Liver (tissue), 9 donors: ENCODE results near the gene CAPS. TPM values are rescaled to one million over a fixed set of nuclear protein-coding genes. Genes with fewer than 3 reads are reported as not detected.

ENCODE experiments used
- DNase-seq: peaks from one replicate; pipeline ENCODE4 v3.0.0-alpha.2; 2017; ENCODE audit warnings: low spot score
- H3K27ac ChIP-seq, 2 donors: one replicate each; pipeline ENCODE4 v1.7.0; 2013; ENCODE audit warnings: inconsistent platforms in 2 of 2, low read length in 2 of 2, control low read depth in 1 of 2, low read depth in 1 of 2, mild to moderate bottlenecking in 1 of 2
- H3K27me3 ChIP-seq, 4 donors: one replicate each; pipeline versions ENCODE4 v1.6.1 to v1.7.0; 2013; ENCODE audit warnings: low read length in 3 of 4, inconsistent platforms in 1 of 4, mild to moderate bottlenecking in 1 of 4, moderate library complexity in 1 of 4; ENCODE audit not compliant: control insufficient read depth in 4 of 4, insufficient read depth in 4 of 4
- H3K36me3 ChIP-seq, 4 donors: one replicate each; pipeline versions ENCODE4 v1.6.1 to v1.7.0; 2013; ENCODE audit warnings: low read length in 3 of 4, mild to moderate bottlenecking in 3 of 4, low read depth in 1 of 4, moderate library complexity in 1 of 4; ENCODE audit not compliant: control insufficient read depth in 4 of 4, insufficient read depth in 3 of 4
- H3K4me1 ChIP-seq, 4 donors: one replicate each; pipeline versions ENCODE4 v1.6.1 to v1.7.0; 2013; ENCODE audit warnings: low read length in 3 of 4, mild to moderate bottlenecking in 3 of 4, moderate library complexity in 1 of 4; ENCODE audit not compliant: control insufficient read depth in 4 of 4, insufficient read depth in 4 of 4
- H3K4me3 ChIP-seq, 3 donors: one replicate each; pipeline versions ENCODE4 v1.6.1 to v1.7.0; 2013; ENCODE audit warnings: low read length in 3 of 3, control low read depth in 1 of 3, low read depth in 1 of 3, mild to moderate bottlenecking in 1 of 3
- H3K9ac ChIP-seq, 2 donors: one replicate each; pipeline ENCODE4 v1.7.0; 2013; ENCODE audit warnings: low read length in 2 of 2, mild to moderate bottlenecking in 2 of 2, moderate library complexity in 2 of 2, control low read depth in 1 of 2, low read depth in 1 of 2
- H3K9me3 ChIP-seq, 4 donors: one replicate each; pipeline versions ENCODE4 v1.6.1 to v1.7.0; 2013; ENCODE audit warnings: low read length in 3 of 4; ENCODE audit not compliant: control insufficient read depth in 4 of 4
- ATF3 ChIP-seq: IDR thresholded peaks from 2 replicates; pipeline ENCODE4 v1.6.1; 2016; ENCODE audit warnings: antibody characterized with exemption
- CTCF ChIP-seq: fragments of 150-350 bp; IDR thresholded peaks from 2 replicates; pipeline ENCODE4 v1.5.1; 2017; ENCODE audit warnings: improper control_type of control experiment, low read depth, low read length; ENCODE audit not compliant: missing input control
- FOXA1 ChIP-seq: IDR thresholded peaks from 2 replicates; pipeline ENCODE4 v1.6.1; 2016; ENCODE audit warnings: antibody characterized with exemption
- FOXA2 ChIP-seq: IDR thresholded peaks from 2 replicates; pipeline ENCODE4 v1.6.1; 2016; ENCODE audit warnings: antibody characterized with exemption
- HNF4A ChIP-seq, 2 donors: conservative IDR thresholded peaks; 2 replicates each; pipeline ENCODE4 v1.6.1; 2016; ENCODE audit warnings: antibody characterized with exemption in 2 of 2, mild to moderate bottlenecking in 2 of 2
- HNF4G ChIP-seq: IDR thresholded peaks from 2 replicates; pipeline ENCODE4 v1.6.1; 2016; ENCODE audit warnings: antibody characterized with exemption
- JUND ChIP-seq, 2 donors: IDR thresholded peaks; 2 replicates each; pipeline ENCODE4 v1.6.1; 2016; ENCODE audit warnings: antibody characterized with exemption in 2 of 2
- MAX ChIP-seq: IDR thresholded peaks from 2 replicates; pipeline ENCODE4 v1.6.1; 2016; ENCODE audit warnings: antibody characterized with exemption
- REST ChIP-seq: IDR thresholded peaks from 2 replicates; pipeline ENCODE4 v1.6.1; 2016; ENCODE audit warnings: antibody characterized with exemption, mild to moderate bottlenecking
- RXRA ChIP-seq, 2 donors: IDR thresholded peaks; 2 replicates each; pipeline ENCODE4 v1.6.1; 2017 to 2018; ENCODE audit warnings: antibody characterized with exemption in 2 of 2, mild to moderate bottlenecking in 1 of 2
- ZBTB33 ChIP-seq: IDR thresholded peaks from 2 replicates; pipeline ENCODE4 v1.6.1; 2016; ENCODE audit warnings: antibody characterized with exemption
- WGBS: extraction: QIAGEN DNeasy Blood & Tissue Kit; methylation state at CpG from one replicate; pipeline ENCODE4 v1.1.7; 2013; 5-methylcytosine and 5-hydroxymethylcytosine counted together
- polyA plus RNA-seq, 2 donors: library from polyadenylated mRNA; stranded (reverse) in 1 of 2; unstranded in 1 of 2; fragments of 200-250 nt in 1 of 2; fragments of >200 nt in 1 of 2; fragmentation: Nextera tagmentation in 1 of 2; extraction: Ambion mirVana in 1 of 2; gene quantifications; one replicate each; pipeline versions ENCODE4 v1.2.1 to v1.2.3, GENCODE V29; 2013 to 2015
- total RNA-seq, 2 donors: library from RNA; depleted of rRNA; stranded (reverse); fragments of >200 nt; gene quantifications; one replicate each; pipeline ENCODE4 v1.2.3, GENCODE V29; 2014
- donor health status: healthy.
- donor health status: healthy.
- donor health status: healthy.
- donor health status: healthy.
- donor health status: healthy.

Gene CAPS
- total and polyA plus RNA-seq, 4 donors, result 2.1 to 11.4 (median 3.5) TPM

- Histone ChIP-seq H3K9me3 (no peaks in the 10 kb centered on the region), H3K4me3 (no peak overlapping the region), H3K27me3 (no peaks in the 10 kb centered on the region), H3K36me3 (peaks cover 0 to 4% (median 0%) of the 10 kb centered on the region in 4 donors), H3K4me1 (peaks cover 4 to 56% (median 36%) of the 10 kb centered on the region in 4 donors), H3K9ac (no peak overlapping the region), H3K27ac (peak overlapping the region; percentile 0 to 2)
- TF ChIP-seq FOXA1 (no peak), FOXA2 (peak; percentile 3), RXRA (IDR thresholded peaks at IDR 0.05) (peak in 1 of 2 donors; percentile 16), CTCF (no peak), HNF4A (conservative IDR thresholded peaks at IDR 0.05) (peak in 1 of 2 donors; percentile 19), REST (no peak)
- no peak for DNase-seq
- WGBS, result 46% methylated on average over 13 of the region's 13 CpGs
Measured at GRCh38 chr19:5948752-5949564, 34.9 kb downstream of the CAPS start.

GRCh38 chr19:5949792-5950305, 35.8 kb downstream of the CAPS start:
- H3K27ac ChIP-seq, result peak overlapping the region; percentile 0 to 2
- H3K9ac ChIP-seq, result no peak overlapping the region
- peaks cover 10 to 65% (median 44%) of the 10 kb centered on the region in 4 donors for H3K4me1 ChIP-seq
- H3K27me3 ChIP-seq, result no peaks in the 10 kb centered on the region
- WGBS, result 91% methylated on average over 13 of the region's 13 CpGs
- H3K9me3 ChIP-seq, result no peaks in the 10 kb centered on the region
- peaks cover 0 to 4% (median 0%) of the 10 kb centered on the region in 4 donors for H3K36me3 ChIP-seq
- TF ChIP-seq CTCF, result no peak
- no peak for DNase-seq
- no peak overlapping the region for H3K4me3 ChIP-seq

- peaks cover 10 to 67% (median 45%) of the 10 kb centered on the region in 4 donors for H3K4me1 ChIP-seq
- H3K9ac ChIP-seq, result no peak overlapping the region
- H3K27me3 ChIP-seq, result no peaks in the 10 kb centered on the region
- H3K27ac ChIP-seq, result no peak overlapping the region
- no peaks in the 10 kb centered on the region for H3K9me3 ChIP-seq
- WGBS, result 78% methylated on average over 3 of the region's 3 CpGs
- no peak for DNase-seq
- peaks cover 0 to 4% (median 0%) of the 10 kb centered on the region in 4 donors for H3K36me3 ChIP-seq
- no peak overlapping the region for H3K4me3 ChIP-seq
- TF ChIP-seq HNF4G (no peak), MAX (no peak), ZBTB33 (no peak), JUND (IDR thresholded peaks at IDR 0.05) (no peak), RXRA (IDR thresholded peaks at IDR 0.05) (no peak), ATF3 (no peak)
Measured at GRCh38 chr19:5950741-5951140, 36.7 kb downstream of the CAPS start.
